Measurements from ENCODE around the gene CLEC18B.
A peak's percentile ranks its signal among the peaks of the same experiment; 100 is the strongest.
"Not testable (repeated sequence)": the region's sequence is repeated elsewhere in the genome, so short reads cannot be mapped to it uniquely, and the experiment has no call there.

Gene CLEC18B

DNA sequence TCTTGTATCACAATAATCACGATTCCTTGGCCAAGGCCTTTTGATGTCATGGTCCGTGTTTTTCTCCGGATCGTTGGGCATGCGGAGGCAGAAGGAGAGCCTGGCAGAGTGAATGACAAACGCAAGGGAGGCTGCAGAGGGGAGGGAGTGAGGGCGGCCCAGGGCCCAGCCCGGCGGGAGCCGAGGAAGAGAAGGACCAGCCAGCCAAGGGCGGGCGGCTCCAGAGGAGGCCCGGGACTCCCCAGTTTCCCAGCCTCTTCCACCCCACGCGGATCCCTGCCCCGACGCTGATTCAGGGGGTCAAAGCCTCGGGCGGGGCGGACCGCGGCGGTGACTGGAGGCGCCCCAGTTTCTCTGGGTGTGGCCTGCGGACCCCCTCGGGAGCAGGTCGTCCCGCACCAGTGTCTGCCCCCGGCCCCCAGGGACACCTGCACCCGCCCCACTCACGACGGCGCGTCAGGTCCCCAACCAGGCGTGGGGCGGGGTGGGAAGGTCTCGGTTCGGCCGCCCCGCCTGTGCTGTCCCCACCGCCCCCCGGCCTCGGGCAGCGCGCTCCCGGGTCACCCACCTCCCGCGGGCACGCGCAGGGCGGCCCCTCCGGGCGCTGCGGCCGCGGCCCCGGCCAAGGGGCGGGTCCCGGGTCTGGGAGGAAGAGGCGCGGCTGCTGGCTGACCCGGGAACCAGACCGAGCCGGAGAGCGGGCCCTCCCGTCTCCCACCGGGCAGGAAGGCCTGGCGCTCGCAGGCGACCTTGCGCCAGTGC is 14.5 kb downstream of the CLEC18B start:
- DNase-seq (ENCODE audit: low spot score), result not testable (repeated sequence)

DNA sequence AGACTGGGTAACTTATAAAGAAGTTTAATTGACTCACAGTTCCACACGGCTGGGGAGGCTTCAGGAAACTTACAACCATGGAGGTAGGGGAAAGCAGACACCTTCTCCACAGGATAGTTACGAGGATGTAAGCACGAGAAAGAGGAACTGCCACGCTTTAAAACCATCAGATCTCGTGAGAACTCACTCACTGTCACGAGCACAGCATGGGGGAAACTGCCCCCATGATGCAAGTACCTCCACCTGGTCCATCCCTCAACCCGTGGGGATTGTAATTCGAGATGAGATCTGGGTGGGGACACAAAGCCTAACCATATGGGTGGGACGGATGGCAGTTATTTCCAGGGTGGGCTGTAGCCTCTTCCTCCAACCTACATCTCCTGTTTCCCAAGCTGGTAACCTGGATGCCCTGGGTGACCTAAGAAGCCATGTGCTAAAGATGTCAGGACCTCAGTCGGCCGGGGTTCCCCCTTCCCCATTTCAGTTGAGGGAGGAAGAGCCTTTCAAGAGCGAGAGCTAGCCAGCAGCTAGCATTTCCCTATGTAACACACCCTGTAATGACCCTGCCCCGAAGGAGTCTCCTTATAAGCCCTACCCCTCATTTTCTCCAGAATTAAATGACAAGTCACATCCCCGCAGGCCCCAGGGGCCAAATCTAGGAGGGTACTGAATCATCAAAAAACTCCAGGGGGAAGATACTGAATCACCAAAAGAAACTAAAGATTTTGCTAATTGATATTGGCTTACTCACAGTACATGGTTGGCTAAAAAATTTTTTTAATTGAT is 16.9 kb downstream of the CLEC18B start:
- not testable (repeated sequence) for DNase-seq (ENCODE audit: low spot score)

DNA sequence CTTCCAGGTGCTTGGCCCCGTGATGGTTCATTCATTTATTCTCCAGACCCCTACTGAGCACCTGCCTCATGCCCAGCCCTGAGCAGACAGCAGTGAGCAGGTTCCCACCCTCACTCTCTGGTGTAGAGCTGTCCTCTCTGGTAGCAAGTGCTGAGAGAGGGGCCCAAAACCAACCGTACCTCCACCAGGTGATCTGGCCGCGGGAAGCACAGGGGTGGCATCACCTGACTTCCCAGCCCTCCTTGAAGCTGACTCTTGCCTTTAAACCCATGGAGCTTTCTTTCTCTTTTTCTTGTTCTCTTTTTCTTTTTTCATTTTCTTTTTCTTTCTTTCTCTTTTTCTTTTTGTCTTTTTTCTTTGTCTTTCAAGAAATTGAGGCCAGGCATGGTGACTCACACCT is 21.0 kb downstream of the CLEC18B start:
- DNase-seq (ENCODE audit: low spot score), result not testable (repeated sequence)

DNA sequence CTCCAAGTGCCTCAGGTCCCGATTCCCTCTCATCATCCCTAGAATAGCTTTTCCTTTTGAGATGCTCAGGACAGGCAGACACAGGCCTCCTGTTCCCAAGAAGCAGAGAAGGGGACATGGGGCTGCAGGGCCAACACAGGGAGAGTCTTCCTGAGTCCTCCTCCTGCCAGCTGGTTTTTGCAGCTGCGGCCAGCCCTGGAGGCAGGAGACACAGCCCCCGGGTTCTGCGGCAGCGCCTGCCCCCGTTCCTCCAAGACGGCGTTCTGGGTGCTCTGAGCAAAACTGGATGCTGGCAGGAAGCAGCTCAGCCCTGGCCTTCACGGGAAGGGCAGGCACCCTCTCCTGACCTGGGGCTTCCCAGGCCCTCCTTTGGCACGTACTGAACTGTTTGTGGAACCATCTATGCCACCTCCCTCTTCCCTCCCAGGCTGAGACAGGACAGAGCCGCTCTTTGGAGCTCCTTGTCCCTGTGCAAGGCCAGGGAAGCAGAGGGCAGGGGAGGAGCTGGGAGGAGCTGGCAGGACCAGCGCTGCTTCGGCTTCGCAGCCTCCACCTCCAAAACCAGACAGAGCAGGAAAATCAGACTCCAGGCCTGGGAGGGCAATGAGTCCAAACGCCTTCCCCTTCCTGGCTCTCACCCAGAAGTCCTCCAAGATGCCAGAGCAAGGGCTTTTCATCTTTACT is 22.9 kb downstream of the CLEC18B start:
- DNase-seq (ENCODE audit: low spot score), result not testable (repeated sequence)

DNA sequence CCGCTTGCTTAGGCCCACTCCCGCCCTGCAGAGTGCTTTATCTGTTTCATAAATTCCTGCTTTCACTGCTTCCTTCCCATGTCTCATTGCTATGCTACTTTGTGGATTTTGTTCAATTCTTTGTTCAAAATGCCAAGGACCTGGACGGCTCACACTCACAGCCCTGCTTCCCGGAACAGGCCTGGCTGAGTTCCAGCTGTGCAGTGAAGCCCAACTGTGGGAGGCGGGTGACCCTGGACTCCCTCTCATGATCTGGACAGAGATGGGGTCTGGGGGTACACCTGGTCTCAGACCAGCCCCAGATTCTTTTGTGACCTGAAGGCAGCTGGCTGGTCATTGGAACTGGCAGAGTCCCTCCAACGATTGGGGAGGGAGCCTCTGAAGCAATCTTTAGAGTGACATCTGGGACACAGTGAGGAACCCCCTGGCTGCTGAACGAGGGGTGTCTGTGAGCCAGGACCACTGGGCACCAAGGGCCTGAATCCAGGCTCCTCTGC is 24.7 kb downstream of the CLEC18B start:
- DNase-seq (ENCODE audit: low spot score), result not testable (repeated sequence)

DNA sequence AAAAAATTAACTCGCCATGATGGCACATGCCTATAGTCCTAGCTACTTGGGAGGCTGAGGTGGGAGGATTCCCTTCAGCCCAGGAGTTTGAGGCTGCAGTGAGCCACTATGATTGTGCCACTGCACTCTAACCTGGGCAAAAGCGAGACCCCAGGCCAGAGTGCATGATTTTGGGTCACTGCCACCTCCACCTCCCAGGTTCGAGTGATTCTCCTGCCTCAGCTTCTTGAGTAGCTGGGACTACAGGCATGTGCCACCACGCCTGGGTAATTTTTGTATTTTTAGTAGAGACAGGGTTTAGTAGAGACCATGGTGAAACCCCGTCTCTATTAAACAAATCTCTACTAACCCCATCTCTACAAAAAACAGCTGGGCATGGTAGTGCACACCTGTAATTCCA is 26.7 kb downstream of the CLEC18B start:
- not testable (repeated sequence) for DNase-seq (ENCODE audit: low spot score)

DNA sequence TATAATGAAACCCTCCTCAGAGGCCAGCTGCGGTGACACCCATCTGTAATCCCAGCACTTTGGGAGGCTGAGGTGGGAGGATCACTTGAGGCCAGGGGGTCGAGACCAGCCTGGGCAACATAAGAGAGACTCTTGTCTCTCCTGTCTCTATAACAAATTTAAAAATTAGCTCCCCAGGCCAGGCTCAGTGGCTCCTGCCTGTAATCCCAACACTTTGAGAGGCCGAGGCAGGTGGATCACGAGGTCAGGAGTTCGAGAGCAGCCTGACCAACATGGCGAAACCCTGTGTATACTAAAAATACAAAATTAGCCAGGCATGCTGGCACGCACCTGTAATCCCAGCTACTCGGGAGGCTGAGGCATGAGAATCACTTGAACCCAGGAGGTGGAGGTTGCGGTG is 27.1 kb downstream of the CLEC18B start:
- not testable (repeated sequence) for DNase-seq (ENCODE audit: low spot score)

DNA sequence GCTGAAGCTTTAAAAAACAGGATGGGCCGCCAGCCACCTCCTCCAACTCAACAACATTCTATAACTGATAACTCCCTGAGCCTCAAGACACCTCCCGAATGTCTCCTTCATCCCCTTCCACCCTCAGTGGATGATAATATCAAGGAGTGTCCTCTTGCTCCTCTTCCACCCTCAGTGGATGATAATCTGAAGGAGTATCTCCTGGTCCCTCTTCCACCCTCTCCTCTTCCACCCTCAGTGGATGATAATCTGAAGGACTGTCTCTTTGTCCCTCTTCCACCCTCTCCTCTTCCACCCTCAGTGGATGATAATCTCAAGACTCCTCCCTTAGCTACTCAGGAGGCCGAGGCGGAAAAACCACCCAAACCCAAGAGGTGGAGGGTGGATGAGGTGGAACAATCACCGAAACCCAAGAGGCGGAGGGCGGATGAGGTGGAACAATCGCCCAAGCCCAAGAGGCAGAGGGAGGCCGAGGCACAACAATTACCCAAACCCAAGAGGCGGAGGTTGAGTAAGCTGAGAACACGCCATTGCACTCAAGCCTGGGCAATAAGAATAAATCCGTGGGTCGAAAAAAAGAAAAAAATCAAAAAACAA is 29.7 kb downstream of the CLEC18B start:
- DNase-seq (ENCODE audit: low spot score), result not testable (repeated sequence)

DNA sequence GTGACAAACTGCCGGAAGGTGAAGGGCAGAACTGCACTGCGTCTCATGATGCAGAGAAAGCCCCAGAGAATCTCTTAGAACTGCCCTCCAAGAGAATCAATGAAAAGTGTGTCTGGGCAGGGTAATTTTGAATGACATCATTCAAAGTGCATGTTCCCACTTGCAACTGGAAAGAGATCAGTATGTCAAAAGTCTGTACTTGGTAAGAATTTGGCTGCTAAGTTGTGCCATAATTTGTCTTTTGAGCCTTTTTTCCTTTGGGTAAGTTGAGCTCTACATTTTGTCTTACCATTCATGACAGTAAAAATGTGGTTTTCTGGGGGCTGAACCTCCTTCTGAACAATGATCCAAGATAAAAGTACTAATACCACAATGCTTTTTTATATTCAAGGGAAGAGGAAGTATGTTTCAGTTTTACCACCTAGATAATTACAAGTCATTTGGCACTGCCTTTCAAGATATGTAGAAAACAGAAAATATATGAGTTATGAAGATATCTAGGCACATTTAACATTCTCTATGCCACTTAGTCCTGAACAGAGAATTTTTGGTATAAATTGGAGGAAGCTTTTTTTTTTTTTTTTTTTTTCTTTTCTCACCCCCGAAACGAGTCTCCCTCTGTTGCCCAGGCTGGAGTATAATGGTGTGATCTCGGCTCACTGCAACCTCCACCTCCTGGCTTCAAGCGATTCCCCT is 38.8 kb downstream of the CLEC18B start:
- DNase-seq (ENCODE audit: low spot score), result not testable (repeated sequence)

DNA sequence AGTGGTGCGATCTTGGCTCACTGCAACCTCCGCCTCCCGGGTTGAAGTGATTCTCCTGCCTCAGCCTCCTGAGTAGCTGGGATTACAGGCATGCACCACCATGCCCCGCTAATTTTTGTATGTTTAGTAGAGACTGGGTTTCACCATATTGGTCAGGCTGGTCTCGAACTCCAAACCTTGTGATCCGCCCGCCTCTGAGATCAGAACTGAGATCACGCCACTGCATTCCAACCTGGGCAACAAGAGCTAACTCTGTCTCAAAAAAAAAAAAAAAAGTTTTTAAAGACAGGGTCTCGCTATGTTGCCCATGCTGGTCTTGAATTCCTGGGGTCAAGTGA is 47.5 kb downstream of the CLEC18B start:
- DNase-seq (ENCODE audit: low spot score), result not testable (repeated sequence)

DNA sequence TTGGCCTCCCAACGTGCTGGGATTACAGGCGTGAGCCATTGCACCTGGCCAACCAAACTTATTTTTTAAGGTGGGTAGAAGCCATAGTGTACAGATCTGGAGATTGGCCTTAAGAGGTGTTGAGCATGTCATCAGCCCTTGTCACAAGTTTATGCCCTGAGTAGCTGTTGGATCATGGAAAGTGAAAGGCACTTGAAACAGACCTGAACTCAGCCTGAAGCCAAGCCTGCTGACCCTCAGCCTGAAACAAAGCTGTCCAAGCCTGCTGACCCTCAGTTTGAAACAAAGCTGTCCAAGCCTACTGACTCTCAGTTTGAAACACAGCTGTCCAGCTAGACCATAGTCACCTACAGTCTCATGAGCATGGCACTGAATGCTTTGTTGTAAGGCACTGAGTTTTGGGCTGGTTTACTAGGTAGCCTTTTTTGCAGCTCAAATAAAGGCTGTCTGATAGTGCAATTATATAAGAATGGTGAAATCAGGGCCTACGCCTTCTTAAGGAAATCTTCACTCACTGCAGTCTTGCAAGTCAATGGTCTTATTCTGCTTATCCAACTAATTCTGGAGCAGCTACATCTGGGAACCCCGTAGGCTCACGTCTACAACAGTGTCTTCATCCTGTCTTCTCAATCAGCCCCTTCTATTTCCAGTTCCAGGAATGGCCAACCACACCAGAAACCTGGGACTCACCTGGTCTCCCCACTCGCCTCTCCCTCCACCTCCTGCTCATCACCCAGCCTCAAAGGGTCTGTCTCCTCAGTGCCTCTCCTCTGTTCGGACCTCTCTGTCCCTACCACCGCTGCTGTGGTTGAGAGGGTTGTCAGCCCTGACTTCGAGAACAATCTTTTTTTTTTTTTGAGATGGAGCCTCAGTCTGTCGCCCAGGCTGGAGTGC is 48.1 kb downstream of the CLEC18B start:
- no peak for DNase-seq (ENCODE audit: low spot score)

DNA sequence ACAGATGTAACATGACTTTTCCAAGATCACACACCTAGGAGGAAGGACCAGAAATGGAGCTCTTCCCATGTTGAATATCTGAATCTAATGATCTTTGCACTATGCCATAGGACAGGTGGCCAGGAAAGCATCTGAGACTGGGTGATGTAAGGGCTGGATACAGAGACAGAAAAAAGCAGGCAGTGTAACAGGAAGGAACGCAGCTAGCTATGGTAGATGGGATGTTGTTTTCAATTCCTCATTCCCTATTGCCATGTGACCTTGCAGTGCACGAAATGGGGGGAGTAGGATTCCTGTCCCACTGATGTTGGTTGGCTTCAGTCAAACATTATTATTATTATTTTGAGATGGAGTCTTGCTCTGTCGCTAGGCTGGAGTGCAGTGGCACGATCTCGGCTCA is 48.9 kb downstream of the CLEC18B start:
- no peak for DNase-seq (ENCODE audit: low spot score)

DNA sequence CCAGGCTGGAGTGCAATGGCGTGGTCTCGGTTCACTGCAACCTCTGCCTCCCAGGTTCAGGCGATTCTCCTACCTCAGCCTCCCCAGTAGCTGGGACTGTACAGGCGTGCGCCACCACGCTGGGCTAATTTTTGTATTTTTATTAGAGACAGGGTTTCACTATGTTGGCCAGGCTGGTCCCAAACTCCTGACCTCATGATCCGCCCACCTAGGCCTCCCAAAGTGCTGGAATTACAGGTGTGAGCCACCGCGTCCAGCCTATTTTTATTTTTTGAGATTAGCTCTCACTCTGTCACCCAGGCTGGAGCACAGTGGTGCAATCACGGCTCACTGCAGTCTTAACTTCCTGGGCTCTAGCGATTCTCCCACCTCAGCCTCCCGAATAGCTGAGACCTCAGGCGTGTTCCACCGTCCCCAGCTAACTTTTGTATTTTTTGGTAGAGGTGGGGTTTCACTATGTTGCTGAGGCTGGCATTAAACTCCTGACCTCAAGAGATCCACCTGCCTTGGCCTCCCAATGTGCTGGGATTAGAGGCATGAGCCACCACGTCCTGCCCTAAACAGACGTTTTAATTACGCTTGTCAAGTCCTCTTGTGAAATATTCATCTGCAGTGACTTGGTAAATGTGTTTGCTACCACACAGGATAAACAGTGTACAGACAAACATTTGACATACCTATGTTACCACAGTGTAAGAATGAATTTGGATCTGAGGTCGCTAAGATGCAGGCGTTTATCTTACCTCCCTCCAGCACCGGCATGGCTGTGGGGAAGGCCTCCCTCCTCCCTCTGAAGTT is 50.7 kb downstream of the CLEC18B start:
- DNase-seq (ENCODE audit: low spot score), result not testable (repeated sequence)

DNA sequence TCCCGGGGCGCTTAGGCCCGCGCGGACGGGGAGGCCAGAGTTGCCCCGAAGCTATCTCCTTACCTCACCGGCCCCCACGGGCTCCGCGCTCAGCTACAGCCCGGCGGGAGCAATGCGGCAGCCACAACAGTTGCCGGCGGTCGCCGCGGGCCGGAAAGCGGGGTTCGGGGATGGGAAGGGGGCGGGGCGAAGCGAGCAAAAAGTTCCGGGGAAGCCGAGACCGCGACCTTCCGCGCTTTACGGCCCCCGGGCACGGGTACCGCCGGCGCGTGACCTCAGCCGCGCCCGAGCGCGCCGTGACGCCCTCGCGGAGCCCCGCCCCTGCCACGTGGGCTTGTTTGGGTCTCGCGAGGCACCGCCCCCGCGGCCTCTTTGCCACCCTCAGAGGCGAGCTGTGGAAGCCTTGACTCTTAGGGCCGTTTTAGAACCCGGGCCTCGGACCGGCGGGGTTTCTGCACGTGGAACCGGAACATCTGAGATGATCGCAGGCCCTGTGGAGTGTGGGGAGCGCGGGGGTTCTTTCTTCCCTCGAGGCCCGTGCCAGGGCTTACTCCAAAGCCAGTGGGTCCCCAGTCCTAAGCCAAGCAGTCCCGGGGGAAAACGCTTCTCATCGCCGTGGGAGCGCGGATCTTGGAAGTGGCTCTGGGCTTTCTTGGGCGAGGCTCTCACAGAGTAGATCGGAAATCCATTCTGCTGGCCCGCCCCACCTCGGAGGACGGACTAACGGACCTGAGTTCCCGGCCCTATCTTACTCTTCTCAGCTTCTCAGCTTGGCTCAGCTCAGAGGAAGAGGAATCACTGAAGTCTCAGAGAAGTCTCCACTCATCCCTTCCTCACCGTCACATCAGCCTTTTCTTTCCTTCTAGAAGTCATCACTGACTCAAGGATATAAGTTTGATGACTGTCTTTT is 53.0 kb downstream of the CLEC18B start:
- peak; percentile 93 for DNase-seq (ENCODE audit: low spot score)

DNA sequence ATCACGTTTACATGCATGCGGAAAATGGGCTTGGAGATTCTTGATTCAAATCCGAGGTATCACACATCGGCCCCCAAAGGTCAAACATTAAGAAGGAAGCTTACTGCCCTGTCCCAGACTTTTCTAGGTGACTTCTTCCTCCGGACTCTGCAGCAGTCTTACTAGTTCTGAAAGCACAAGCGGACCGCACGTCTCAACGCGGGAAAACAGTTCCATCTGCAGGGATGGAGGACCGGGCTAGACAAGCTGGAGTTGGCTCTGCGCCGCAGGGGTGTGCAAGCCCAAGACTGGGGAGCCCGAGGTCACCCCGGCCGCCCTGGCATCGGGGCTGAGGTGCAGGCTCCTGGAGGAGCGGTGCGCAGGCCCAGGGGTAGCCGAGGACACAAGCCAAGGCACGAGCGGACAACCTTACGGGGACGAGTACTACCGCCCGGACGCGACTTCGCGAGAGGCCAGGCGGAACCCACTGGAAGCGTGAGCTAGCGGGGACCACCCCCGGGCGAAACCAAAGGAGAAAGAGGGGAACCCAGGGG is 53.7 kb downstream of the CLEC18B start:
- DNase-seq (ENCODE audit: low spot score), result peak; percentile 13

DNA sequence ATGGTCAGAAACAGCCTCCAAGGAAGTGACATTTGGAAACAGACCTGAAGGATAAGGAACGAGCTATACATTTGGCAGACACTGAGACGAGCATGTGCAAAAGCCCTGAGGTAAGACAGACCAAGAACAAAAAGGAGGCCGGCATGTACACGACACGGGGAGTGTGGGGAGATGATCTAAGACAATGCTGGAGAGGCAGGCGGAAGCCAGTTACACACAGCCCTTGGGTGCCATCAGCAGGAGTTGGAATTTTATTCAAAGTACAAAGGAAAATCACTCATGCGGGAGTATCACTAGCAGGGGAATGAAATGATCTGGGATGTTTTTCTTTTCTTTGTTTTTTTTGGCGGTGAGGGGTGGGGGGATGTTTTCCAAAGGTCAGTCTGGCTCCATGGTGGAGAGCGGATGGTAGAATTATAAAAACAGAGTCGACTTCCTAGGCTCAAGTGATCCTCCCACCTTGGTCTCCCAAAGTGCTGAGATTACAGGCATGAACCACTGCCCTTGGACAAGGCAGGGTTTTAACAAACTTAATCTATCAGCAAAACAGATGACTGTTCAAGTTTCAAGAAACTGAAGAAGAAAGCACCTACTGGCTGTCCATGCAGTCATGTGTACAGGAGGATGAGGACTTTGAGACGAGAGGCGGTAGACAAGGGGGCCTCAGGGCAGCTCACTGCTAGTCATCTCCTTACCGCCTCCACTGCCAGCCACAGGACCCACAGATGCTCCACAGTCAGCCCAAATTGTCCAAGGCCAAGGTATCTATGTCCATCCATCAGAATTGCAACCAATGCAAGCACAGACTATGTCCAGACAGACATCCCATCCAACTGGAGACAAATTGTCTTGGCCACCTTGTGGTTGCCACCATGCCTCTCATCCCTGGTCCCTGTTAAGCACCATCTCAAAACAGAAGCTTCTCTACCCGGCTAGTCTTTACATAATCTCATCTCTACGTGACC is 59.4 kb downstream of the CLEC18B start:
- DNase-seq (ENCODE audit: low spot score), result not testable (repeated sequence)
